Endothelial cell of umbilical vein (primary cell): ENCODE results near the gene KLF1. TPM values are rescaled to one million over a fixed set of nuclear protein-coding genes. Genes with fewer than 3 reads are reported as not detected.
A peak's percentile ranks its signal among the peaks of the same experiment; 100 is the strongest.
"Not testable (repeated sequence)": the region's sequence is repeated elsewhere in the genome, so short reads cannot be mapped to it uniquely, and the experiment has no call there.

Experiments
- BruUV-seq: library from RNA; stranded (reverse); fragments of 400-500 nt; replicated peaks from 2 replicates; lab custom pipeline; 2021; lab: Mats Ljungman, UMichigan
- CTCF ChIA-PET: fragments of 300-600, 350-600 bp; sonication (Branson Sonifier 250); formaldehyde crosslinking; loops from one replicate; lab custom pipeline; 2021; ENCODE audit warnings: antibody characterized with exemption, inconsistent platforms; lab: Charles Lee
- POLR2A ChIA-PET: fragments of 300-600, 350-600 bp; sonication (Branson Sonifier 250); formaldehyde crosslinking; loops from one replicate; lab custom pipeline; 2021; ENCODE audit warnings: antibody characterized with exemption, inconsistent platforms; lab: Charles Lee
- DNase-seq: peaks from one replicate; pipeline ENCODE4 v3.0.0-alpha.2; 2011; ENCODE audit warnings: low read depth, low spot score
- FAIRE-seq: peaks from 2 replicates; lab custom pipeline; 2011; peaks lifted over from hg19 to GRCh38; lab: Jason Lieb, UNC
- H2AFZ ChIP-seq: 2 replicates; pipeline ENCODE4 v1.6.0; 2012; ENCODE audit warnings: low read depth, low read length, control low read depth, inconsistent platforms
- H3K27ac ChIP-seq: 2 replicates; pipeline ENCODE4 v1.5.1; 2011; ENCODE audit warnings: low read depth, mild to moderate bottlenecking, control low read depth, low read length, moderate library complexity; ENCODE audit not compliant: insufficient read depth
- H3K27me3 ChIP-seq, 2 experiments: 2 replicates each; pipeline versions ENCODE4 v1.6.0 to v1.6.1; 2011; ENCODE audit warnings: low read length in 2 of 2, mixed read lengths in 1 of 2; ENCODE audit not compliant: control insufficient read depth in 2 of 2, insufficient read depth in 2 of 2
- H3K36me3 ChIP-seq, 2 experiments: 2 replicates in 1 of 2; 3 replicates in 1 of 2; pipeline ENCODE4 v1.5.1; 2011; ENCODE audit warnings: low read length in 2 of 2, mild to moderate bottlenecking in 1 of 2, moderate library complexity in 1 of 2; ENCODE audit not compliant: control insufficient read depth in 2 of 2, insufficient read depth in 2 of 2; ENCODE audit errors: extremely low read depth in 1 of 2
- H3K4me1 ChIP-seq: 3 replicates; pipeline ENCODE4 v1.5.1; 2011; ENCODE audit warnings: mild to moderate bottlenecking, low read length; ENCODE audit not compliant: control insufficient read depth, insufficient read depth; ENCODE audit errors: extremely low read depth
- H3K4me2 ChIP-seq: 2 replicates; pipeline ENCODE4 v1.6.1; 2011; ENCODE audit warnings: low read length, control low read depth, mixed read lengths; ENCODE audit not compliant: insufficient read depth
- H3K4me3 ChIP-seq, 3 experiments: fragments of 200-600 bp in 1 of 3; sonication (generic), shearing (Covaris generic) in 1 of 3; replicated peaks in 1 of 3; 2 replicates each; pipeline ENCODE4 v1.5.1; 2011 to 2016; ENCODE audit warnings: control low read depth in 3 of 3, low read length in 3 of 3, mild to moderate bottlenecking in 2 of 3, inconsistent platforms in 1 of 3, low read depth in 1 of 3, moderate library complexity in 1 of 3; ENCODE audit not compliant: insufficient read depth in 1 of 3
- H3K79me2 ChIP-seq: 2 replicates; pipeline ENCODE4 v1.6.0; 2012; ENCODE audit warnings: low read length, inconsistent platforms; ENCODE audit not compliant: control insufficient read depth, insufficient read depth
- H3K9ac ChIP-seq: replicated peaks from 2 replicates; pipeline ENCODE3; 2011; ENCODE audit warnings: low read length, control low read depth; ENCODE audit not compliant: insufficient read depth; ENCODE audit errors: extremely low read depth
- H3K9me1 ChIP-seq: replicated peaks from 3 replicates; pipeline ENCODE4 v1.6.0; 2011; ENCODE audit warnings: mild to moderate bottlenecking, low read length; ENCODE audit not compliant: control insufficient read depth, insufficient read depth; ENCODE audit errors: extremely low read depth
- H3K9me3 ChIP-seq: replicated peaks from 2 replicates; pipeline ENCODE4 v1.5.1; 2012; ENCODE audit warnings: low read length, inconsistent platforms; ENCODE audit not compliant: control insufficient read depth, insufficient read depth
- H4K20me1 ChIP-seq: replicated peaks from 2 replicates; pipeline ENCODE3; 2011; ENCODE audit warnings: mild to moderate bottlenecking, low read length; ENCODE audit not compliant: control insufficient read depth, insufficient read depth; ENCODE audit errors: extremely low read depth
- FOS ChIP-seq: IDR thresholded peaks from 2 replicates; pipeline ENCODE4 v1.6.1; 2011; ENCODE audit warnings: mild to moderate bottlenecking, low read length, moderate library complexity, borderline replicate concordance; ENCODE audit not compliant: insufficient read depth
- POLR2AphosphoS5 ChIP-seq: IDR thresholded peaks from 2 replicates; pipeline ENCODE4 v1.6.1; 2012; ENCODE audit warnings: low read depth, mild to moderate bottlenecking, control low read depth, low read length, moderate library complexity; ENCODE audit not compliant: insufficient read depth
- dilution Hi-C: fragments of 300-500 bp; cut with MboI; formaldehyde crosslinking; loops from one replicate; pipeline ENCODE4 v1.15.0; 2019; ENCODE audit warnings: low sequenced_read_pairs; ENCODE audit not compliant: extremely low pct_ligation_motif_present
- intact Hi-C: fragments of 100-400 bp; cut with micrococcal nuclease; formaldehyde crosslinking; loops from one replicate; pipeline ENCODE4 v1.10.0; 2022
- polyA plus RNA-seq, 4 experiments: library from polyadenylated mRNA; depleted of rRNA in 3 of 4; stranded (reverse) in 3 of 4; unstranded in 1 of 4; fragments of >200 nt; gene quantifications; 2 replicates each; pipeline versions ENCODE4 v1.2.1 to v1.2.3, GENCODE V29; 2011 to 2012; ENCODE audit warnings: missing spikeins in 1 of 4
- total RNA-seq: library from RNA; stranded (reverse); gene quantifications from 2 replicates; pipeline ENCODE4 v1.2.3, GENCODE V29; 2021

The KLF1 gene
- total and polyA plus RNA-seq, 2 donors (not counting 3 experiments of a cell fraction or from before 2014, with no cell fraction given), result not detected

GRCh38 chr19:12890787-12891552 is 4.0 kb upstream of the KLF1 start, which contains the start of gene GCDH:
Gene GCDH, plus strand, starts transcription at chr19:12891160. Its CDS starts 145 bp downstream, at chr19:12891305.
- TF ChIP-seq FOS (no peak), POLR2AphosphoS5 (peak; percentile 47)
- Histone ChIP-seq H3K27ac (no peak within 1 kb of the TSS), H3K4me3 (peak within 1 kb of the TSS; percentile 40 to 79 (median 68)), H3K9ac (peak within 1 kb of the TSS; percentile 61), H3K9me3 (no peaks in the 10 kb centered on the region), H3K4me2 (peak within 1 kb of the TSS; percentile 86), H3K27me3 (peaks cover 5% of the 10 kb centered on the region in 2 experiments), H3K4me1 (peaks cover 10% of the 10 kb centered on the region), H3K79me2 (no peaks in the 10 kb centered on the region), H3K9me1 (no peaks in the 10 kb centered on the region), H4K20me1 (no peaks in the 10 kb centered on the region), H2AFZ (peak within 1 kb of the TSS; percentile 97), H3K36me3 (peaks cover 0 to under 1% of the 10 kb centered on the region in 2 experiments)
- FAIRE-seq (peak; percentile 100), DNase-seq (peak; percentile 99)
- dilution Hi-C loops (no loop called here), intact Hi-C loops (loop anchor here (2.0 kb wide), 1 partner anchor 48 kb away; the partner anchor contains the start of gene CALR)
- BruUV-seq, result no TSS peak
- CTCF ChIA-PET, result interaction anchor here (0.8 to 2.1 kb wide), 6 partner anchors 9 to 74 kb away, joined by 3 to 12 read pairs (median 4); partner anchors contain the start of genes DNASE2 and FARSA
- POLR2A ChIA-PET, result interaction anchor here (0.5 to 1.1 kb wide), 5 partner anchors 9 to 205 kb away, joined by 3 to 8 read pairs (median 4); partner anchors contain the start of gene SYCE2

- Histone ChIP-seq H3K4me2 (peak overlapping the region; percentile 86), H2AFZ (peak overlapping the region; percentile 36)
- ChIA-PET POLR2A (interaction anchor here (0.5 to 1.1 kb wide), 4 partner anchors 8 to 29 kb away, joined by 3 to 5 read pairs (median 4); partner anchors contain the start of gene SYCE2), CTCF (interaction anchor here (0.9 to 2.1 kb wide), 5 partner anchors 9 to 75 kb away, joined by 3 to 12 read pairs (median 5); partner anchors contain the start of gene DNASE2)
- BruUV-seq, H3K79me2 ChIP-seq, H3K9ac ChIP-seq, H3K9me3 ChIP-seq, H3K9me1 ChIP-seq, DNase-seq, FAIRE-seq, dilution Hi-C loops, H3K4me1 ChIP-seq, H3K27me3 ChIP-seq, H3K4me3 ChIP-seq, H4K20me1 ChIP-seq, H3K27ac ChIP-seq, H3K36me3 ChIP-seq: not testable (repeated sequence)
- intact Hi-C loops, result loop anchor here (2.0 kb wide), 1 partner anchor 48 kb away; the partner anchor contains the start of gene CALR
These were observed 3.3 kb upstream of the KLF1 start for GRCh38 chr19:12890299-12890786.
